GM08714 (cell line): ENCODE results near the gene BFSP2.
"Not testable (repeated sequence)": the region's sequence is repeated elsewhere in the genome, so short reads cannot be mapped to it uniquely, and the experiment has no call there.

Source experiments
- H3K4me3 ChIP-seq: fragments of 200-500 bp; sonication (Bioruptor generic); 2 replicates; pipeline ENCODE4 v1.5.1; 2014; ENCODE audit warnings: mild to moderate bottlenecking, low read length, inconsistent platforms
- ZNF274 ChIP-seq: IDR thresholded peaks from 2 replicates; pipeline ENCODE4 v1.6.1; 2012; ENCODE audit warnings: mild to moderate bottlenecking, low read depth, low read length

The BFSP2 gene

DNA sequence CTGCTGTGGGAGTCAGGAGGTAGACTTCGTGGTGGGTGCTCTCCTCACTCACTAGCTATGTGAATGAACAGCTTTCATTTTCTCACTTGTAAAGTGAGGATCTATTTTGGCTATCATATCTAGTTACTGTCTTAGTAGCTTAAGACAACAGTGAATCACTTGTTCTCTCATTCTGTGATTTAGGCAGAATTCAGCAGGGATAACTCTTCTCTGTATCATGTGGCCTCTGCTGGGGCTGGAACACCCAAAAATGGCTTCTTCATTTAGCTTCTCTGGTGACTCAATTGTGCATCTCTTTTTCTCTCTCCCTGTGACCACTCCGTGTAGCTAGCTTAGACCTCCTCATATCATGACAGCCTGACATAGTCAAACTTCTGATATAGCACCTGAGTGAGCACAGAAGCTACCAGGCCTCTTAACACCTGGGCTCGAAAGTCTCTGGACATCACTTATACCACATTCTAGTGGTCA, 68.4 kb downstream of the BFSP2 start:
- TF ChIP-seq ZNF274, result no peak

GRCh38 chr3:133469140-133469731, 69.4 kb downstream of the BFSP2 start:
- no peak for TF ChIP-seq ZNF274
- H3K4me3 ChIP-seq, result no peak overlapping the region

More for the DNA sequence above, 68.4 kb downstream of the BFSP2 start:
- no peak overlapping the region; the same call in 1 of the 2 replicates for H3K4me3 ChIP-seq

DNA sequence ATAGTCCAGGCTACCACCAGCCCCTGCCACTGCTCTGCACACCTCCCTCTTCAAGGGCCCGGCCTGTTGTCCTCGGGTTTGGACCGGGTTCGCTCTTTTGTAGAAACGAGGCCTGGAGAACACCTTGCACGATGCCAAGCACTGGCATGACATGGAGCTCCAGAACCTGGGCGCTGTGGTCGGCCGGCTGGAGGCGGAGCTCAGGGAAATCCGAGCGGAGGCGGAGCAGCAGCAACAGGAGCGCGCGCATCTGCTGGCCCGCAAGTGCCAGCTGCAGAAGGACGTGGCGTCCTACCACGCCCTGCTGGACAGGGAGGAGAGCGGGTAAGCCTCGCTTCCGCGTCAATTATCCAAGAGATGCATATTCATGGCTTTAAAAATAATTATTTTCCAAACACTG, 72.4 kb downstream of the BFSP2 start:
- TF ChIP-seq ZNF274, result no peak
- H3K4me3 ChIP-seq, result peak overlapping the region; percentile 24; the same call in 1 of the 2 replicates

- TF ChIP-seq ZNF274, result no peak
- H3K4me3 ChIP-seq, result no peak overlapping the region; the same call in 1 of the 2 replicates
Measured at GRCh38 chr3:133472889-133473288, 73.0 kb downstream of the BFSP2 start.

DNA sequence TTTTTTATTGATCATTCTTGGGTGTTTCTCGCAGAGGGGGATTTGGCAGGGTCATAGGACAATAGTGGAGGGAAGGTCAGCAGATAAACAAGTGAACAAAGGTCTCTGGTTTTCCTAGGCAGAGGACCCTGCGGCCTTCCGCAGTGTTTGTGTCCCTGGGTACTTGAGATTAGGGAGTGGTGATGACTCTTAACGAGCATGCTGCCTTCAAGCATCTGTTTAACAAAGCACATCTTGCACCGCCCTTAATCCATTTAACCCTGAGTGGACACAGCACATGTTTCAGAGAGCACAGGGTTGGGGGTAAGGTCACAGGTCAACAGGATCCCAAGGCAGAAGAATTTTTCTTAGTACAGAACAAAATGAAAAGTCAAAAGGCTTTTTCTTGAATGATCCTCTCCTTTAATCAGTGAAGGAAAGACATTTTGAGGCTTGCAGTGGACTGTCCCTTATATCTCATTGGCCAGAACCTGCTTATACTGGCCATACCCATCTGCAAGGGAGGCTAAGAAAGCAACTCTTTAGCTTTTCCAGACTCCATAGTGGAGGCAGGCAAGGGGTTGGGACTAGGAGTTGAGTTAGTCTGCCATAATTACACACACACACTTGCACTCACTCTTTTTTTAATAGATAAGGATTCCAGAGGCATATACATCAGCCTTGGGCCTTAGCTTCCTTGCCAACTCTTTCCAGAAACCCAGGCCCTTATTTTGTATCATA, 73.8 kb downstream of the BFSP2 start:
- H3K4me3 ChIP-seq, result not testable (repeated sequence)

- TF ChIP-seq ZNF274, result no peak
- H3K4me3 ChIP-seq, result no peak overlapping the region; the same call in 1 of the 2 replicates
Measured at GRCh38 chr3:133474251-133474801, 74.5 kb downstream of the BFSP2 start.

- no peak for TF ChIP-seq ZNF274
- no peak overlapping the region; the same call in 1 of the 2 replicates for H3K4me3 ChIP-seq
Measured at GRCh38 chr3:133474817-133475216, 75.0 kb downstream of the BFSP2 start.

- TF ChIP-seq ZNF274, result no peak
- peak overlapping the region; percentile 20; the same call in 1 of the 2 replicates for H3K4me3 ChIP-seq
Measured at GRCh38 chr3:133475245-133476010, 75.6 kb downstream of the BFSP2 start.

DNA sequence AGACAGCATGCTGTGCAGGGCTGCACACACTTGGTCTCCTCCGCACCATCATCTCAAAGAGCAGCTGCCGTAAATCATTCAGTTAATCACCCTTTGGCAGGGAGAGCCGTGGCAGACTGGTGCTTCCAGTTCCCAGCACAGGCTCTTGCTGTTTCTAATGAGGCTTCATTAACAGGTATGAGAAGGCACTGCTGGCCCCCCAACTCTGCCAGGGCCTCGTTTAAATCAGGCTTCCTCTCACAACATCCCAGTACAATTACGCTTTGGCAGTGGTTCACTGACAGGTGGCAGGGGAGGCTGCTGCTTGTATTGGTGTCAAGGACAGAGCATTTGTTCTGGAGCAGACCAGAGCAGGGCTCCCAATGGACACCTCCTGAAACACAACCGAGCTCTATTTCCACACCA, 77.1 kb downstream of the BFSP2 start:
- no peak for TF ChIP-seq ZNF274
- peak overlapping the region; percentile 5; the same call in 1 of the 2 replicates for H3K4me3 ChIP-seq

- TF ChIP-seq ZNF274, result no peak
- H3K4me3 ChIP-seq, result peak overlapping the region; percentile 5; the same call in 1 of the 2 replicates
Measured at GRCh38 chr3:133477487-133477886, 77.6 kb downstream of the BFSP2 start.

DNA sequence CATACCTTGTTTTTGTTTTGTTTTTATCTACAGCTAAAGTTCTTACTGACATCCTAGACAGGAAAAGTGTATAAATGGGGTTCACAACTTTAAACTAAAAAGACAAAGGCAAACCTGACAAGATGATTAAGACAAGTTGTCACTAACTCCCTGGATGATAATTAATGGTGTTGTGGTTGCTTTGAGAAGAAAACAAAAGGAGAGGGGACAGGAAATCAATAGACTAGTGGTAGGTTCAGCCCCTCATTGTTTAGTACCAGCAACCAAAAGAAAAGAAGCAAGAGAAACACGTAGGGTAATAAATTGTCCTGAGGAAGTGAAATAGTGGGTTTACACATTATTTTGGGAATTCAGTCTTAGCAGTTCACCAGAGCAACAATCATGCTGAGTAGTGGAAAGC, 78.8 kb downstream of the BFSP2 start:
- H3K4me3 ChIP-seq, result no peak overlapping the region
- TF ChIP-seq ZNF274, result no peak

- no peak for TF ChIP-seq ZNF274
- no peak overlapping the region for H3K4me3 ChIP-seq
Measured at GRCh38 chr3:133479401-133479800, 79.5 kb downstream of the BFSP2 start.

GRCh38 chr3:133479895-133480669, 80.2 kb downstream of the BFSP2 start:
- peak overlapping the region; percentile 40; the same call in 1 of the 2 replicates for H3K4me3 ChIP-seq
- TF ChIP-seq ZNF274, result no peak

DNA sequence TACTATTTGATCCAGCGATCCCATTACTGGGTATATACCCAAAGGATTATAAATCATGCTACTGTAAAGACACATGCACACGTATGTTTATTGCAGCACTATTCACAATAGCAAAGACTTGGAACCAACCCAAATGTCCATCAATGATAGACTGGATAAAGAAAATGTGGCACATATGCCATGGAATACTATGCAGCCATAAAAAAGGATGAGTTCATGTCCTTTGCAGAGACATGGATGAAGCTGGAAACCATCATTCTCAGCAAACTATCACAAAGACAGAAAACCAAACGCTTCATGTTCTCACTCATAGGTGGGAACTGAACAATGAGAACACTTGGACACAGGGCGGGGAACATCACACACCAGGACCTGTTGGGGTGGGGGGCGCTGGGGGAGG, 82.6 kb downstream of the BFSP2 start:
- H3K4me3 ChIP-seq, result not testable (repeated sequence)
